Ammon's horn (tissue), 1 donor: ENCODE measurements around the gene TRAF3.

Source experiments
- DNase-seq: peaks from one replicate; pipeline ENCODE4 v3.0.0-alpha.2; 2016; ENCODE audit warnings: low spot score

TRAF3 gene

DNA sequence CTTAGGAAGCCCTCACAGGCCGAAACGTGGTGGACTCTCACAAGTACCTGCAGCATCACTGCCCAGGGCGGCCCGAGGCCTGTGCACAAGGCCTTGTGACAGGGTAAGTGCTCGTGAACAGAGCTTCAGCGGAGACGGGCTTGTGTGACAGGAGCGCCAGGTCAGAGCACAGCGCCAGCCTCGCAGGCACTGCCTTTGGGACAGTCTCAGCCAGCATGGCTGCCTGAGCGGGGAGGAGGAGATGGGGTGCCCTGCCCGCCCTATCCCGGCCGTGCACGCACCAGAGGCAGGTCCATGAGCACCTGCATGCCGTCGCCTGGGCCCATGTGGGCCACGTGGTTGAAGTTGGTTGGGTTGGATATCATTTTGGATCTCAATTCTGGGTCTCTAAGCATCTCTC lies 162.1 kb downstream of the TRAF3 start:
- DNase-seq = no peak

DNA sequence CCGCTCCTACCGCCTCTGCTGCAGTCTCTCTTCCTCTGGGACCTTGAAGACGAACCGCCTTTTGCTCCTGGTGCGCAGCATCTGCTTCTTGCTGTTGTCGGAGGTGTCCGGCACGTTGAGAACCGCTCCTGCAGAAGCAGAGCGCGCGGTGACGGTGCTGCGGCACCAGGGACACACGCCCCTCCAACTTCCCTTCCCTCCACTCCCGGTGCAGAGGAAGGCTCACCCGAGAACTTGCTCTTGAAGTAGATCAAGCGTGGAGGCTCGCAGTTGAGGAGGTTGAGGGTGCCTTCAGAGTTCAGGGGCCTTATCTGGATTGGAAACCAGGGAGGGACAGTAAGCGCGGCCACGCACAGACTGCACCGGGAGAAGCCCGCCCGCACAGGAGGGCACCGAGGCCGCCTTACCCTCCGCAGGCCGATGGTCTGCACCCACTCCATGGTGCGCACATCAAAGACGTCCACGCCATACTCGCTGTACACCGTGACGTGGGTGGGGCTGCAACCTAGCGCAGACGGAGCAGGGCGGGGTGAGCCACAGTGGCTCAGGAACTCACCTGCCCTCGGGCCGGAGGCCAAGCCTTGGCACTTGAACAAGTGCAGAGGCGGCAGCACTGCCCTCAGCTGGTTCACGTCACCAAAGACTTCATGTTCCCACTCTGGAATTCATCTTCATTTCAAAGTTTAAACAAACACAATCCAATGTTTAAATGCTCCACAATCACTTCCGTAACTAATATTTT lies 162.7 kb downstream of the TRAF3 start:
- DNase-seq = no peak

DNA sequence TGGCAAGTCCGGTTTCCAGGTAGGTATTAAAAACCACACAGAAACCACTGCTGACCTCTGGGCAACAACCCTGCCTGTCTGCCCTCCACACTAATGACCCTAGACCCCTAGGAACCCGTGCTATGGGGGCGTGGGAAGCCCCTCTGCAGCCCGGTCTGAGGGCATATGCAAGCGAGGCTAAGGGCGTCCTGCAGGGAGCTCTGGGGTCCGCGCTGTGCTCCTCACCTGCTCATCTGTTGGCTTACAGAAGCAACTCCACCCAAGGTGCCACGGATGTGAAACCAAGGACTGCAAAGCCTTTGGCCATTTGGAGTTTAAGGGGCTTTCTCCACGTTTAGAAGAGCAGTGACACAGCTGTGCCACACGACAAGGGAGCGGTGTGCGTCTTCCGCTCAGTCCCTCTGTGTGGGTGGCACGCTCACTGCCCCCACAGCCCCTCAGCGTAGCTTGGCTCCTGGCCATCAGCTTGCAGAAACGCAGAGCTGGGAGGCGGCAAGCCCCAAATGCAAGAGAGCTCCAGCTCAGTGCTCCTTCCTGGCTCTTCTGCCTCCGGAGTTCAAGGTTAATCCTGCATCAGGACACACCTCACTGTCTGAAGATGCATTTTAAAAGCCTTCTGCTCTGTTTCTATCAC lies 163.6 kb downstream of the TRAF3 start:
- DNase-seq = no peak

DNA sequence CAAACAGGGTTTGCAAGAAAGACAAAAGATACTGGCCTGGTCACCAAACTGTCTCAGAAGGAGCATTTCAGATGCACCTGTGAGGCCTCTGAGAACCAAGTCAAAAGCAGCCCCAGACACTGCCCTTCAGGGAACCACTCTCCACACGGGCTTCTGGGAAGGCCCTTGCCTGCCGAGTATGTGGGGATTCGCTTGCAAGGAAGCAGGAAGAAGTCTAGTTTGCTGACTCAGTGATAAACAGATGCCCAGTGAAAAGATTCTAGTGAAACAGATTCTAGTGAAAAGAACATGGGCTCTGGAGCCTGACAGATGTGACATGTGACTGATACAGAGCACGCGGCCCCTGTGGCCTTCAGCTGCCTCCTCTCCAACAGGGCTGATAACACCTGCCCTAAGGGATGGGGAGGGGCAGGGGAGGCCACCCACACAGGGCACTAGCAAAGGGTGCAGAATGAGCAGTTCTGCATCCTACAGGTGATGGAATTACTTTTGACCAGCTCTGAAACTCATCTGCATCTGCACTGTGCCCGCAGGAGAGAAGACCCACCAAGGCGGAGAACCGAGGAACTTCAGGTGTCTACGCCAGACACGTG lies 164.3 kb downstream of the TRAF3 start:
- no peak for DNase-seq

DNA sequence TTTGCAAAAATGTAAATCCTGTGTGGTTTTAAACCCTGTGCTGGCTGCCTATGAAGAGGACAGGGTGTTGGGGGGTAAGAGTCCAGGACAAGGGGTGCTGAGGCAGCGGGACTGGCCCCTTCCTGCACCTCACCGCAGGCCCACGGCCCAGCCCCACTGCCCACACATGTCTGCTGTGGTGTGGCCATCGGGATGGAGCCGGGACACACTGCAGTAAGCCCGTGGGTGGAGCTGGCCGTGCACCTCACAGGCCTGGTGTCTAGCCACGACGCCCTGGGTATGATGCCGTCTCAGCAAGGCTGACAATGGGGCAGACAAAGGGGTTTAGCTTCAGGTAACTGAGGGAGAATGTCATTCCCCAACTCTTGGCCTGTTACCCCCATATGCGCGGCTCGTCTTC lies 164.8 kb downstream of the TRAF3 start:
- DNase-seq = no peak

DNA sequence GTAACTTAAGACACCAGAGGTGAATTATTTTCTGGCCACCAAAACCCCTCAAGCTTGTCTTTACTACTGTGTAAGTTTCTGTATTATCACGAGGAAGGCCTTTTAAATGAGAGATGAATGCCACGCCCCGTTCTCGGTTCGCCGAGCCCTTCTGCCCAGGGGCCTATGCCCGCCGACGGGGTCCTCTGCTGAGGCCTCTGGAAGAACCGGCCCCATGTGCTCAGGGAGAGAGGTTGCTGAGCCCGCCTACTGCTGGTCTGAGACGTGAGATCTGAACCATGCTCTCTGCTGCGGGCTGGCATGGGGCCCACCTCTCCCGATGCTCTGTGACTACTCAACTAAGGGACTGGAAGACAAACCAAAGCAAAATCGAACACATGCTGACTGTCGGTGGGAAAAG lies 166.2 kb downstream of the TRAF3 start:
- no peak for DNase-seq

DNA sequence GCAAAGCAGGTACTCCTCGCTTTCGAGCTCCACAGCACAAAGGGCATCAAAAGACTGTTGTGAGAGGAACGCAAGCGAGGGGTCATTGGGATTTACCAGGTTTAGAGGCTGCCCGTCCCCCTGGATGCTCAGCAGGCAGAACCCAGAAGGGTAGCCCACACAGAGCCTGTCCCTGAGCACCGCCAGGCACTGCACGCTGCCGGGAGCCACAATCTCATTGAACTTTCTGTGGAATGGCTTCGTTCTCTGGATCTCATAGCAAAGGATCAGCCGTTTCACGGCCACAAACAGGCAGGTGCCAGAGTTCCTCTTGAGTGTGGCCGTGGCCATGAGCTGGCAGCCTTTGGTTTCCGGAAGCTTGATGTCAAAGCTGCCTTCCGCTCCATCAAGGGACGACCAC lies 166.7 kb downstream of the TRAF3 start:
- no peak for DNase-seq

DNA sequence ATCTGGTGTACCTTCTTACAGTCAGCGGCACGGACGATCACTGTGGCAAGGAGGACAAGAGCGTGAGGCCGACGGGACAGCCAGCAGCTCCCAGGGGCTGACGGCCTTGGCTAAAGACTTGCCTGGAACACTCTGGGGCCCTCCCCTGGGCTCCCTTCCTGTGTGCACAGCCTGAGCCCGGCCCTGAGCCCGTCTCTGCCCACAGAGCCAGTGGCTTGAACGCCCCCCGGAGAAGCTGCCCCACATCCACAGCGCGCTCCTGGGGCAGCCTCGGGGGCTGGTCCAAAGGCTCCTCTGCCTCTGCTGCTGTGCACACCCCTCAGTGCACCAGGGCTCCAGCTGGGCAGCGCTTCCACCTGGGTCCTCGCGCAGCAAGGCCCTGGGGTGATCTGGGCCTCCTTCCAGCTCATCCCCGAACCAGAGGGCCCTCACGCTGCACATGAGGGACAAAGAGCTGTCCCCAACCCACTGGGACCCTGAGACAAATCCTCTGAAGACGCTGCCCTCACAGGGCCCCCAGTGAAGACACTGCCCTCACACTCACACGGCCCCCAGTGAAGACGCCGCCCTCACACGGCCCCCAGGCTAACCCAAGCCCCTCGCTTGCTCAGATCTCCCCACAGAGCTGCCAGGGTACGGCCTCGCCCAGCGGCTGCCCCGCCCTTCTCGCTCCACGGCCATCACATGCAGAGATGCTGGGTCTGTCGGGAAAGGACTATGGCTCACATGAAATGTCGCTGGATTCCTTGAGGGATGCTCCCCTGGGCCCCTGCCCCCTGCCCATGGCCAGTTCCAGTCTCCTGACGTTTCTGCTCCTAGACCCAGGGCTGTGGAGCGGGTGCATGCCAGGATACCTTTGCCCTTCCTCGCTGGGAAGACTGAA lies 167.4 kb downstream of the TRAF3 start:
- no peak for DNase-seq

DNA sequence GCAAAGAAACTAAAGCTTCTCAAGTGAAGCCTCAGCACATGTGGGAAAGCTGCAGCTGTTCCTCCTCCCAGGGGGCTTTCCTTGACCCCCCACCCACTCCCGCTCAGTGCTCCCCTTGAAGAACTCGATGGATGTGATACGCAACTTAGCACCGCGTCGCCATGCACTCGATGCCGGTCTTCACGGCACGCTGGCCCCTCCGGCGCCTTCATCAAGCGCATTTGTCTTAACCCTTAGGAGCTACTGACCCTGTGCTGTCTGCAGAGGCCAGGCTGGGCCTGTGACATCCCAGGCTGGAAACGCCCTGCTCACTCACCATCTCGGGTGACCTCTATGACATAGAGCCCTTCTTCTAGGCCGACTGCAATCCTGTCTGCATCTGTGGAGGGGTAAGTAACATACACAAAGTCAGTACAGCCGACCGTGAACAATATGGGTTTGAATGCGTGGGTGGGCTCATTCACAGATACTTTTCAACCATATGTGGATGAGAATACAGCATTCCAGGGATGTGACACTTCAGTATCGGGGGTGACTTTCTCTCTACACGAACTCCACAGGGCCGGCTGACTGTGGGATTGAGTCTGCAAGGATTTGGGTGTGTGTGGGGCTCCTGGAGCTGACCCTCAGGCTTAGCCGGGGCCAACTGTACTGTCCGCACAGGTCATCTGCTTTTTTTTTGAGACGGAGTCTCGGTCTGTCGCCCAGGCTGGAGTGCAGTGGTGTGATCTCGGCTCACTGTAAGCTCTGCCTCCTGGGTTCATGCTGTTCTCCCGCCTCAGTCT lies 168.3 kb downstream of the TRAF3 start:
- no peak for DNase-seq

DNA sequence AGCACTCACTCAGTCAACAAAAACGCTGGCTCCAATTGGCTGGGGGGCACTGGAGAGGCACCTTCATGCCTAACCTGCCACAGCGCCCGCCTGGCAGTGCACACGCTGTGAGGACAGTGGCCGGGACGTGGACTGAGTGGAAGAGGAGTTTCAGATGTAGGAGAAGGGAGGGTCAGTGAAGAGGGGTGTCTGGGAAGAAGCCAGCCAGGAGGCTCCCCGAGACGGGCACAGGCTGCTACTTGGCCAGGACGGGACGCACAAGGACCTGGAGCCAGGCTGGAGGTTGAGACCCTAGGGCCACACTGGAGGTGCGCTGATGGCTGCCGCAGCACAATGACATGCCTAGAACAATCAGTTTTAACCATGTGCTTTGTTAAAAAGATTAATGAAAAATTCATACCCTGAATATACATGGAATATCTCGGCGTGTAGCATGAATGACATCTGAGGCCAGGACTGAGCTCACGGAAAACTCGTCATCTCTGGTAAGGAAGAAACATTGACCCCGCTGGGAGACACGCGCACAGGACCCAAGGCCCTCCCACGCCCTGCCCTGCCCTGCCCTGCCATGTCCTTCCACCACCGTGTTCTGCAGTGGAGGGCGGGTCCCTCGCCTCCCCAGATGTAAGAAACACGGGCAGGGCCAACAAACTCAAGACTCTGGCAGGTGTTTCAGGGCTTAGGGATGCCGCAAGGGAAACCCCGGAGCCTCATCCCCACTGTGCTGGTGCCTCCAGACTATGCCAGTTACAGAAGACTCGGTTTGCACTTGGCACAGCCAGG lies 170.3 kb downstream of the TRAF3 start:
- DNase-seq = no peak

DNA sequence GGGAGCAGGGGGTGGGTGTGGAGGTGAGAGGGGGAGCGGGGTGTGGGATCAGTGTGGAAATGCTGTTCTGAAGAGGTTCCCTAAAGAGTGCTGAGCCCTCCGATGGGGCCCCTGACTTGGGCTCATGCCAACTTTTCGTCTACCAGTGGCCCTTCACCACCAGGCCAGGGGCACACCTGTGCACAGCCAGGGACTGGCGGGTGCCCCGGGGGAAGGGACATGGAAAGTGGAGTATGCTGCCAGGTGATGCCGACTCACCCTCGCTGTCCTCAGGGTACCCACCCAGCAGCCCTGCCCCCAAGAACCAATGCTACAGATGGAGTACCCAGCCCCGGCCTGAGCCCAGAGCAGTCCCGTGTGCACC lies 171.4 kb downstream of the TRAF3 start:
- no peak for DNase-seq

DNA sequence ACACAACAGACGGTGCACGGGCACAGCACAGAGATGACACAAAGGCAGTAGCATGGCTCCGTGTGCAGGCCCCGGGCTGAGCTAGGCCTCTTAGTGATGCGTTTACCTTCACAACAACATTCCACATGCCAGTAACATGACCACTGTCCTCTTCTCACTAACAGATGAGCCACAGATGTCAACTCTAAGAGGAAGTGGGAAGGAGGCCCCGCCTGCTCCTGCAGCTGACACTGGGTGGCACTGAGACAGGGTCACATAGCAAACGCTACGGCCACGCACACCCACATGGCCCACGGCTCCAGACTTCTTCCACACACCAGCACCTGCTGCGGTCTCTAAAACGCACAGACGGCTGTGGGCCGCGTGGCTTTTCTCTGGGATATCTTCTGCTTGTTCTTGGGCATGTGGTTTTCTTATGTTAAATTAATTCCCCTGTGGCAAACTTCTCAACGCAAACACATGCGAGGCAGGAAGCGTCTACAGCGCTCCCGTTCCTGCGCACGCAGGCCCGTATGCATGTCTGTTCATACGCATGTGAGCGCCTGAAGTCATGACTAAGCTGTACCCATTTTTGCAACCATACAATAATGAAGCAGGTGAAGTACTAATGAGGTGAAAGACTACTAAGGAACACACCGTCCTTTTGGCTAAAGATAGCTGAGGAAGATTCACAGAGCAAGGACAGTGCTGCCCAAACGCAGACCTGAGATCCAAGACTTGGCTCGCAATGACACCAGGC lies 172.0 kb downstream of the TRAF3 start:
- peak; percentile 49 for DNase-seq

DNA sequence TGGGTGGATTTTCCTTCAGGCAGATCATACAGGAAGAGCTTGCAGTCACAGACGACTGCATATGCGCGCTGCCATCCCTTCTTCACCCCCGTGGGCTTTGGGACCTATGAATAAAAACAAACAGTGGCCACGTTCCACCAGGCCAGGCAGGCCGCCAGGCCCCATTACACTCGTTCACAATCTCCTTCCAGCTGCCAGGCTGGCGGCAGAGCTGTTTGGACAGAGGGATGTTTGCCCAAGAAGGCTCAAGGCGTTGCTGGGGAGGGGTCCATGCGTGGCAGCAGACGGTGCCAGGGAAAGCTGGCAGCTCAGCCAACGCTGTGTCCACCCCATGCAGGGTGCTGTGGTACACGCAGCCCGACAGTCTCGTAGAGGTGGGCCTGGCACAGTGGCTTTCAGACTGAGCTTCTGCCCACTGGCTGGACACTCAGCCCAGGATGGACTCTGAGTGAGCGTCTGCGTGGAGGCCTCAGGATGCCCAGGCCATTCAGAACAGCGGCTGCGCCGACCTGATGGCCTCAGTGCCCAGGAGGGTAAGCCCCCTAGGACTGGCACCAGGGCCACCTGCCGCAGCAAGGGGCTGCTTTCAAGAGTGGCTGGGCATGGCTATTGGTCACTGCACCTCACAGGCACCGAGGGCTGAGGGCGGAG lies 172.7 kb downstream of the TRAF3 start:
- peak; percentile 91 for DNase-seq

DNA sequence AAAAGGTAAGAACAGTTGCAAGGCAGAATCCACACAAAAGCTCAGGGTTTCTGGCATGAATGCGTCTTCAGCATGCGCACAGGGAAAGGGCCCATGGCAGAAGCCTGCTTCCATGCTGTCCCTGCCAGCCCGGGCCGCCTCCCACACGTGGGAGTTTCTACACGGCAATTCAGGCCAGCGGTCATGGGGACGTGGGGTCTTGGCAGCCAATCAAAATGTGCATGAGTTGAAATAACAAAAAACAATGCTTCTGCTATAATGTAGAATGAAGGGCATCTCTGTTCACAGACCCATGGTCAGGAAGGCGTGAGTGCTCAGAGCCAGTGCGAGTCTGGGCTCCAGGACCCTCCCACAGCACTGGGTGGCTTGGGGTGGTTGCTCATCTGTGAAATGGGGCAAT lies 173.8 kb downstream of the TRAF3 start:
- DNase-seq = peak; percentile 93

DNA sequence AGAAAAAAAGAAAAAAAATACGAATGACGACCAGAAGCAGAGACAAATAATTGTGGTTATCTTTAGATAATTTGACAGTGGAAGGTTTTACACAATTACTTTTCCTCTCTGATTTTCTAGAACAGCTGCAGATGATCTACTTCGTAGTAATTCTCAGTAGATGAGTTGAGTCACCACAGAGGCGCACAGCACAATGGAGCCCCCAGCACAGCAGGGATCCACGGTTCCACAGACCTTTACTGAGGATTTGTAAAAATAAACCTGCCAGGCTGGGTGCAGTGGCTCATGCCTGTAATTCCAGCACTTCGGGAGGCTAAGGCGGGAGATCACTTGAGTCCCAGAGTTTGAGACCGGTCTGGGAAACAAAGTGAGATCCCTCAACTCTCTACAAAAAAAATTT lies 174.6 kb downstream of the TRAF3 start:
- no peak for DNase-seq

DNA sequence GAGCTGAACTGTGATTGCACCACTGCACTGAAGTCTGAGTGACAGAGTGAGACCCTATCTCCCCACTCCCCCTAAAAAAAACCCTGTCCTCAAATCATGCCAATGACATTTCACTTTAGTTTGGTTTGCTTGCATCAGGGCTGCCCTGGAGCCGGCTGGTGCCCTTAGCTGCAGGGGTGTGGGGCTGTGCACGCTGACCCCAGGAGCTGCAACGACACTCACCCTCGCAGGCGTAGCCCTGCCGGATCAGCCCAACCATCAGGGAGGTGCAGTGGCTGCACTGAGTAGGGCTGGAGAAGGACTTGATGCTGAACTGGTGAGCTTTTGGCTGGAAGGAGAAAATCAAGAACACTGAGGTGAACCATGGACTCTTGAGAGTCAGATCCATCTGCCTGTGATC lies 175.0 kb downstream of the TRAF3 start:
- DNase-seq = no peak

DNA sequence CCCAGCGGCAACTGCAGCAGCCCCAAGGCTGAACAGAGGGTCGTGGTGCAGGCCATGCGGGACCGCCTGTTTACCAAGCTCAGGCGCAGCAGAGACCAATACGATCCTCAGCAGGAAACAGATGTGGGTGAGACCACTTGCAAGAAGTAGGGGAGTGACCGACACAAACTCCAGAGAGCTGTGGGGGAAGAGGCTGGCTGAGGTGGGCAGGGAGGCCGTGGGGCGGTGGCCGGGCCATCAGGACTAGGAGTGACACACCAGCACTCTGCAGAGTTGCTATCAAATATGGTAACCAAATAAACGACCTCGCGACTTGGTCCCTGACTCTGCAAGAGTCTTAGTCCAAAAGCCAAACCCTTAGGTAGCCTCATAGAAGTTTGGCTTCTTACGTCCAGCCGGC lies 175.9 kb downstream of the TRAF3 start:
- DNase-seq = no peak

DNA sequence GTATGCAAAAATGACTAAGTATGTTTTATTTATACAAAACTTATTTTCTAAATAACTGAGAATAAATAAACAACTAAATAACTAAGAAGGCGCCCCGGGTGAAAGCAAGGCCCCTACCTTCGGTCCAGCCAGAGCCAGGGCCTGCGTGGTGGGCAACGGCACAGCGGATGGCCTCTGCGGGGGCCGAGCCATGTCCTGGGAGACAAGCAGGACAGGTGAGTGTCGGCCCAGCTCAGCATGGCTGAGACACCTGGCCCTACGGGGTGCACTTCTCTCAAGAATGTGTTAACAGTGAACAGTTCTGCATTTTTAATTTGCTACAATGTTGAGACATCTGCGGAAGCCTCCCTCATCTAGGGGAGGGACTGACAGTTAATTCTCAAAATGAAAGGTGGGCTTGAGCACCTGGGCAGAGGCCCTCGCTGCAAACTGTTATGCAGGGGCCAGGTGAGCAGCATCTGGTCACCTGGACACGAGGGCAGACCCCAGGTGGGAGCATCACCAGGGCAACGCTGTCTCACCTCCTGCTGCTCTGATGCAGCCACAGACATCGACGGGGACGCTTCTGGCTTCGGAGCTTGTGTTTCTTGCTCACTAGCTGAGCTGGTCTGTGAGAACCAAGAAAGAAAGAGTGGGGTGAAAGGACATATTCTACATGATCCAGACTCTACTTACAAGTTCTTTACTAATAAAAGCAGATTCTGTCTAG lies 177.0 kb downstream of the TRAF3 start:
- DNase-seq = no peak
